IMR-90 (cell line): Measurements from ENCODE around the gene MNT. TPM values are rescaled to one million over a fixed set of nuclear protein-coding genes. Genes with fewer than 3 reads are reported as not detected.

Experiments used
- FOS ChIP-seq: fragments of 150-350 bp; IDR thresholded peaks from 2 replicates; pipeline ENCODE4 v1.6.1; 2016; ENCODE audit warnings: low read depth, low read length
- NFE2L2 ChIP-seq: fragments of 150-350 bp; IDR thresholded peaks from 2 replicates; pipeline ENCODE4 v1.6.1; 2016; ENCODE audit warnings: low read depth, mild to moderate bottlenecking, low read length
- RAD21 ChIP-seq: IDR thresholded peaks from 2 replicates; pipeline ENCODE4 v1.6.1; 2012; ENCODE audit warnings: low read length, improper control_type of control experiment
- polyA plus RNA-seq, 3 experiments: library from polyadenylated mRNA; depleted of rRNA; stranded (reverse); fragments of >200 nt; gene quantifications; 2 replicates each; pipeline ENCODE4 v1.2.3, GENCODE V29; 2012; ENCODE audit warnings: low replicate concordance in 1 of 3
- total RNA-seq: library from RNA; depleted of rRNA; stranded (reverse); fragments of >200 nt; gene quantifications from 2 replicates; pipeline ENCODE4 v1.2.3, GENCODE V29; 2012

Gene MNT
- total and polyA plus RNA-seq, 2 of the 4 experiments (the other 2 are of a cell fraction): 1.4 to 8.3 TPM

DNA sequence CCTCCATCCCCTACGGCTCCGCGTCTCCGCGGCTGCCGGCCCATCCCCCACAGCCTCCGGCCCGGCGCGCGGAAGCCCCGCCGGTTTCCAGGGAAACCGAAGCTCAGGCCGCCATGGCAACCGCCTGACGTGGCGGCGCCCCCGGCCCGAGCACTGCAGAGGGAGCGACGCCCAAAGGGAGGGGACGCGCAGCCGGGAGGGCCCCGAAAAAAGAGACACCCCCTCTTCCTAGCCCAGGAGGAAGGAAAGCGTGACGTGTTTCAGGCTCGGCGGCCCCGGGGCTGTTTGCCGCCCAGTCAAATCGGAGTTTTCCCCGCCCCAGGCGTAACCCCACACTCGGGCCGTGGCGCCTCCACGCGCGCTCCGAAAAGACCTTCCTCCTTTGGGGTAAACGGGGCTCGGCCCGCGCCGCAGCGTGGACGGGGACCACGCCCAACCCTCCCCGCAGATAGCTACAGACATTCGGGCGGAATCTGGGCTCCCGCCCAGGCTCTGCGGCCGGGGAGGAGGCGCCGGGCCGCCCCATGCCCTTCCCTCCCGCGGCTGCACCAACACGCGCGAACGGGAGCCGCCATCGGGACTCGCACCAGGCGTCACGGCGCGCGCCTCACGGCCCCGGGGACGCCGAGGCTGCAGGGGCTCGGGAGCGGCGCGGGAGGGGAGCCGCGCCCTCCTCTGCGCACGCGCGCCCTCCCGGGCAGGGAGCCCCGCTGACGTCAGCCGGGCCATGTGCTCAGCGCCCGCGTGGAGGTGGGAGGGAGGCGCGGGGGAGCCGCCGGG lies 7.5 kb downstream of the MNT start (continued):
- no peak for TF ChIP-seq NFE2L2
- TF ChIP-seq RAD21: no peak
- no peak for TF ChIP-seq FOS
